Fibroblast of gingiva (primary cell): ENCODE measurements around the gene EDAR.

Experiments
- DNase-seq: peaks from one replicate; pipeline ENCODE4 v3.0.0-alpha.2; 2011; ENCODE audit warnings: low read depth

EDAR gene

DNA sequence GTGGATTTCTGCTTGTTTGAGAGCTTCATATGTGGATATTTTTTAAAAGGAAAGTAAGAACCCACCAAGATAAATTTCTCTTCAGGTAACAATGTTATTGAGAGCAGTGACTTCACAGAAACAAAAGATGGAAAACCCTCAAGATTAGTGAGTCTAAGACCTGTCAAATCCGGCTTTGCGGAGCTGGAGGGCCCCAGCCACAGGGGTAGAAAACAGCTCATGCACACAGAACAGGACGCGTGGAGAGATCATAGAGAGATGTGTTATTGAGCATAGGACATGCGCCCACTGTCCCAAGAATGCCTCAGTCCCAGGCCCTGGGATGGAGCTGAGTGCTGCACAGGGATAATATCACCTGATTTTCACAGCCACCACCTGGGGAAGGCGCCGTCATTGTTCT lies 21.3 kb downstream of the EDAR start:
- no peak for DNase-seq

DNA sequence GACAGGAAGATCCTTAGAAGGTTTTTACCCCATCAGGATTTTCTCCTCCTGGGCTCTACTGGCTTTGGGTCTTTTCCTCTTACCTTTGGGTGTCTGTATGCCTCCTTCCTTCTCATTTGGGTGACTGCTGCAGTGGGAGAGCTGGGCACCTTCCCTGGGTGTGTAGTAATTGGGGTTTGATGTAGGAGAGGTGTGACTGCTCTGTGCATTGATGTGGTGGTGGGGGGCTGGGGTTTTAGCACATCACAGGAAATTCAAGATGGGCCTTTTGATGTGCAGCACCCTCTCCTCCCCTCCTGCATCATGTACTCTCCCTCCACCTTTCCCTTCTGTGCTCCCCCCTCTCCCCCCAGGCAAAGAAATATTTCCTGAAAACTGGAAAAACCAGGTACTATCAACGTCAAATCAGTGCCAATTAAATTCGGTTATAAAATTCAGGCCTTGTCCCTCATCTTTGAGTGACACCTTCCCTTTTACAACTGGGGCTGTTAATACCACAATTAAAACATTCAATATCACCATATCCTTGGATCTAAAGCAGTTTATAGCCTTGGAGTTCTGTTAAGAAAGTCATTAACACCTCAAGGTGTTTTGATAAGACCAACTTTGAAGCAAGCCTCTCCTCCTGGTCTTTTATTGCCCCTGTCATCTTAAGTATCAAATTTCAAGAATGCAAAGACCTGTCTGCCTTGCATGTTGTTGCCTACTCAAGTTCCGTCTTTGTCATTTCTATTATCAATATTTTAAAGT lies 23.3 kb downstream of the EDAR start:
- DNase-seq = no peak

DNA sequence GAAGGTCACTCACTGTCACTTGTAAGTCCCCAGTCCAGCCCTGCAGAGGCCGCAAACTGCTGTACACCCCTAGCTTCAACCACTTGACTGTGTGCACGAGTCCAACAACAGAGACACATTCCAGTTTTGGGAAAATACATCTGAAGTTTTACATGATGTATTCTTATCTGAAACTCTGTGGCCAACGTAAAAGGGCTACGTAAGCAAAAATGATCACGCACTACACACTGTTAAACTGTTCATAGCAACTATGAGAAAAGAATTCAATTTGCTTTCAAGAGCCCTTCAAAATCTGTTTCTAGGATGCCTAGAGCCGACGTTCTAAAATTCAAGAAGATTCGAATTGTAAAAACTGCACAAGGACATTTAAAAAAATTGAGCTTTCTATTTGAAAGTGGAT lies 26.0 kb downstream of the EDAR start:
- no peak for DNase-seq

DNA sequence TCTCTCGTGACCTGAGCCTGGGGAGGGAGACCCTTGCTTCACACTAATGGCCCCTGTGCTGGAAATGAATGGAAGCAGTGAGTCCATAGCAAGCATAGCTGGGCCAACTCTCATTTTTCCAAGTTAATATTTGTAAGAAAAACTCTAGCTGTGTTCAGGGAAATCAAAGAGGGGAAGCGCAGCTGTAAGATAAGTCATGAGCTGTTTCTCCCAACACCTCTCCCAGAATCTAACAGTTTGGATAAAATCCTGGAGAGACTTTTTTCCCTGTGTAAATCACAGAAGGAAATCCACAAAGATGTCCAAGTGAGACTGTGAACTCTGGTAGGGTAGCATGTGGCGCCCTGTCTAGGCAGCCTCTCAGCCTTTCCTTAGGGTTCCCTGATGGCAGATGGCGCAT lies 27.2 kb downstream of the EDAR start:
- DNase-seq = no peak

DNA sequence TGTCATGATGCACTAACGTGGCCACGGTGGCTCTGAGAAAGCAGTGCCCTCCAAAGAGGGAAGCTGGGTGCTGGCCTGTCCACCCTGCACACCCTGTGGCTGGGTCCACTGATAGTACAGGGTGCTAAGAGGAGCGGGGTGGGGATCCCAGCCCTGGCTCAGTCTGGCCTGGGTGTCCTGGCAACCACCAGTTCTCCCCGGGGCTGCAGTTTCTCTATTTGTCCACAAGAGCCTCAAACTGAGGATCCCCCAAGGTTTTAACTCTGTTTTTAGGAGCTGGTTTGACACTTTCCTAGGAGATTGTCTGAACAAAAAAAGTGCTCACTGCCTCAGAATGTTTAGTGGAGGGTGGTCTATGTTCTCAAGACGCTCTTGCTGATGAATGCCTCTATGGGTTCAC lies 29.0 kb downstream of the EDAR start:
- DNase-seq = no peak

DNA sequence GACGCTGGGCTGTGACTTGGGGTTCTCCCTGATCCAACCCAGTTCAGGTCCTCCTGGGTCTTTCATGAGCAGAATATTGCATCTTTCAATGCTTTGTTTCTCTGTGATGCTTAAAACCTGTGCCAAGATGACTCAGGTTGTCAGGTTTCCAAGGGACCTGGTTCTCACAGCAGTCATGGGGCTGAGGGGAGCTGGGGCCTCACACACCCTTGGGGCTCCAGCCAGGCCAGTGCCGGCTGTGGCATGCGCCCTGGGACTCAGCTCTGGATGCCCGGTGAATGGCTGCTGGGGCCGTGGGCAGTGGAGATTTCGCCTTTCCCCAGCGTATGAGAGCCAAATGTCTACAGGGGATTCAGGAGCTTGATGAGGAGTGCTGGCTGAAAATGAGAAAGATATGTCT lies 29.6 kb downstream of the EDAR start:
- DNase-seq = no peak

DNA sequence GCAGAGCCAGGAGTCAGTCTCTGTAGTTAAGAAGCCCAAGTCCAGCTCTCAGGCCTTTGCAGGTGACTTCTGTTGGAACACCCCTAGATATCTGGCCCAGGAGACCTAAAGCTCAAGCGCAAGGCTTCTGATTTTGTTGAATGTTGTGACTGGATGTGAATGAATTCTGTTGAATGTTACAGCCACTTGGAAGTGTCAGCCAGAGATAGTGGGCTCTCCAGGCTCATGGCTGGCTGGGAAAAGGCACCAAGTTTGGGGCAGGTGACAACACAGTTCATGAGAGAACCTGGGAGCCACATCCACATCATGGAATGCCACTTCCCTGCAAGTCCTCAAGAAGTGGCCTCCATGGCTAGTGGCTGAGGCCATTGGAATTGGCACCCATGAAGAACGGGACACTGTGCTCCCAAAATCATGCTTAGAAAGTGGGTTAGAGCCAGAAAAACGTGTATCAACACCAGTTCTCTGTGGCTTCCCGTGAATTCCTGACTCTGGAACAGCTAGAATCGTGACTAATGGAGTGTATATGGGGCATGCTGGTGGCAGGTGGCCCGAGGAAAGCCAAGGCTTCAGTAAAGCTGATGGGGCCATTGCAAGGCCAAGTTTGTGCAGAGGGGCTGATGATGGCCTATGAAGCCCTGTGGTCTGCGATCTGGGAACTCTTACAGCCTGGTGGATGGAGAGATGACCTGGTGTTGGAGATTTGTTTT lies 30.2 kb downstream of the EDAR start:
- no peak for DNase-seq

DNA sequence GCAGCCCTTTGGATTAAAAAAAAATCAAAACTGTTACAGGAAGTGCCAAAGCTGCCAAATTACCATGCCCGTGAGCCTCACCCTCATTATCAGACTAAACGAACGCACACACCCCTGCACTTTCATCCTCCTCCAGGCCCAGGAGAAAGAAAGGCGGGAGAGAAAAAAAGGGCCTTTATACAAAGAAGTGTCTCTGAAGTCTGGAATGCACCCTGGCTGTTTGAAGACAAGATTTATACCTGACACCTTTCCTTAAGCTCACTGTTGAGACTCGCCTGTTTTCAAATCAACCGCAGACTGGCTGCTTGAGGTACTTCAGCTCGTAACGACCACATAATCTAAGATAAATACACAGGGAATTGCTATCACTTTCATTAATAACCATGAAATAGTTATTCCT lies 31.0 kb downstream of the EDAR start:
- no peak for DNase-seq

DNA sequence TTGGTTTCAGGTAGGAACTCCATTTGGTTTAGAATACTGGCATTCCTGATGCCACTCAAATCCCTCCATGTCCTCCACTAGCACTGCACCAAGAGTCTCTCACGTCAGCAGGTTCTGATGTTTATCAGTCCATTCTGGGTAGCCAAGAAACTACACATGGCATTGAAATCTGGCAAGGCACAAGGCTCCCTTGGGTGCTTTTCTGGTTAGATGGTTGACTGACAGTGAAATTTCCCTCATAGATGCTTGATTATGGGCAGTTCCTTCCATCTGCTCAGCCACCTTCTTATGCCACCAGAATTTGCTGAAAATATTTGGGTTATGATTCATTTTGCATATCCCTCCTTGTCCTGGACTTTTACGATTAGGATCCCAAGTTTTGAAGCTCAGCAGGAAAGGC lies 32.6 kb downstream of the EDAR start:
- no peak for DNase-seq

DNA sequence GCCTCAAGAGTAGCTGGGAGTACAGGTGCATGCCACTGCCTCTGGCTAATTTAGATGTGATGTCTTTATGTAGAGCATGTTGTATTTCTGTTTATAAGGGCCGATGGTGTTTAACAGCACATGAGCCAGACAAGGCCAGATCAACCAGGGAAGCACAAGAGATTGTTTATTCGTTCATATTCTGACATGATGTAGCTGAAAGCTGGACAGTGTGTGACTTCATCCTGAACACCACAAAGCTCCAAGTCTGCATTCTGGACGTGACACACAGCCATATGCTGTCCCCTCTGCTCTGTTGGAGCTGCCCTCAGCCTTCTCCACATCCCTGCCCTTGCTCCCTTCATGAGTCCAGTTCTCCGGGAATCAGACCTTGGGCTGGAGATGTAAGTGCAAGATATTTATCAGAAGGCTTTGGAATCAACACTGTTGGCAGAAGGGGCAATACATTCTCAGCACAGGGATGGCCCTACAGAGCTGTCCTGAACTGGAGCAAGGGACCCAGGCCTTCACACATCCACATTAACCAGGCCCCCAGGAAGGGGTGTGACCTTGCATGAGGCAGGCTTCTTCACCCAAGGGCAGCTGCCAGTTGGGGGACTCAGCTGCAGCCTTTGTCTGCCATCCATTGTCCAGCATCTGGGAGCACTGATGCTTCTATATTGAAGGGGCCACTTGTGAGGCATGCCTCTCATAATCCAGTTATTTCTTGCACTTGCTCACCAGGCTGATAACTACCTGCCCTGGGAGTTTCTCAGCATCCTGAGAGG lies 38.5 kb downstream of the EDAR start:
- no peak for DNase-seq

DNA sequence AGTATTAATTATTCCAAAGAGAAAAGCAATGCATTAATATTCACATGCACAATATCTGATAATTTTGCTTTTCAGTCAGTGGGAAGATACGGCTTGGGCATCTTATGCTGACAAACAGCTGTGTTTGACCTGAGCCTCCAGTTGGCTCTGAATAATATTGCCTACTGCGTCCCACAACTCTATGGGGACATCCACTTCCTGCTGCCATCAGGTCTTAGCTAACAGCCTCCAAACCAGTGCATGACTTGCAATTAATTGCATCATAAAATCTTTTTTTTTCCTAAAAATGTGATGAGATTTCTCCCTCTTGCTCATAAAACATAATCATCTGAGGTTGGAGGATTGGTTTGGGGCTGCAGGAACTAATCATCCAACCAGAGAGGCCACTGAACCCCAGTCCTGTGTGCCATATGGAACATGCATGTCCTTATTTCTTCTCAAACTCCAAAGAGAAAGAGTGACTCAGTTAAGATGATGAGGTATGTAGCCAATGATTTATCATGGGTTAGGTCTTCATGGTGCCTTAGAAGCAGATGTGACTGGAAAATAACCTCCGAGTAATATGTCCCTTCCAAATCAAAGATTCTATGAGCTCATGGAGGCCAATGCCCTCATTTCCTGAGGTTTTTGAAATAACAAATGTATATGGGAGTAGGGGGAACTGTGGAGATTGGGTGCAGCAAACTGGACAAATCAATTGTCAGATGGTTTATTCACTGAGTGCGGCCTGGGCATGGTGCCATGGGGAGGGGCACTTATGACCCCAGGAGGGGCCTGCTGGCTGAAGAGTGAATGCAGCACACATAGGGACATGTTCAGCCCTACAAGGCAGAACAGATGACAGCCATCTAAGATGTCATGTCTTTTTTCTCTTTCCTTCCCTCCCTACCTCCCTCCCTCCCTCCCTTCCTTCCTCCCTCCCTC lies 39.4 kb downstream of the EDAR start:
- no peak for DNase-seq

DNA sequence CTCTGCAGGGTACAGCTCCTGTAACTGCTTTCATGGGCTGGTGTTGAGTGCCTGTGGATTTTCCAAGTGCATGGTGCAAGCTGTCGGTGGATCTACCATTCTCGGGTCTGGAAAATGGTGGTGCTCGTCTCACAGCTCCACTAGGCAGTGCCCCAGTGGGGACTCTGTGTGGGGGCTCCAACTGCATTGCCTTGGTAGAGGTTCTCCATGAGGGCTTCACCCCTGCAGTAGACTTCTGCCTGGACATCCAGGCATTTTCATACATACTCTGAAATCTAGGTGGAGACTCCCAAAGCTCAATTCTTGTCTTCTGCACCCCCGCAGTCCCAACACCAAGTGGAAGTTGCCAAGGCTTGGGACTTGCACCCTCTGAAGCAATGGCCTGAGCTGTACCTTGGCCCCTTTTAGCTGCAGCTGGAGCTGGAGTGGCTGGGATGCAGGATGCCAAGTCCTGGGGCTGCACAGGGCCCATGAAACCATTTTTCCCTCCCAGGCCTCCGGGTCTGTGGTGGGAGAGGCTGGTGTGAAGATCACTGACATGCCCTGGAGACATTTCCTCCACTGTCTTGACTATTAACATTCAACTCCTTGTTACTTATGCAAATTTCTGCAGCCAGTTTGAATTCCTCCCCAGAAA lies 41.6 kb downstream of the EDAR start:
- no peak for DNase-seq

DNA sequence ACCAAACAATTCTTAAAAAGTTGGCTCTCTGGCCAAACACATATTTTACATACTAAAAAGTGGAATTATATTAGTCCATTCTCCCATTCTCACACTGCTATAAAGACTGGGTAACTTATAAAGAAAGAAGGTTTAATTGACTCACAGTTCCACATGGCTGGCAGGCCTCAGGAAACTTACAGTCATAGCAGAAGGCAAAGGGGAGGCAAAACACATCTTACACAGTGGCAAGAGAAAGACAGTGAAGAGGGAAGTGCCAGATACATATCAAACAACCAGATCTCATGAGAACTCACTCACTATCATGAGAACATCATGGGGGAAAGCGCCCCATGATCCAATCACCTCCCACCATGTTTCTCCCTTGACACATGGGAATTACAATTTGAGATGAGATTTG lies 42.6 kb downstream of the EDAR start:
- no peak for DNase-seq

DNA sequence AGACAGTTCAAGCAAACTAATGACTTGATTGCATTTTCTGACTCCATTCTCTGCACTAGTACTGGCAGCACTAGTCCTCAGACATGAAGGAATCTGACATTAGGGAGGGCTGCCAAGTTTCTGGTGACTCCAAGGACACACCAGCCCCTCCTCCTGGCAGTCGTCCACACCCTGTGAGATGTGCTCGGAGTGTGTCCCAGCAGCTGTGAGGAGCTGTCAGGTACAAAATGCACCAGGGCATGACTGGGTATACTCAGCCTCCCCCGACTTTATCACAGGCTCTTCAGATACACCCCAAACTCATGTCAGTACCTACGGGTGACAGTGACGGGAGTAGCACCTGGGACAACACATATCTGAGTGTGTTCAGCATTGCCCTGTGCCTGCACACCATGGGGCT lies 43.1 kb downstream of the EDAR start:
- DNase-seq = no peak

DNA sequence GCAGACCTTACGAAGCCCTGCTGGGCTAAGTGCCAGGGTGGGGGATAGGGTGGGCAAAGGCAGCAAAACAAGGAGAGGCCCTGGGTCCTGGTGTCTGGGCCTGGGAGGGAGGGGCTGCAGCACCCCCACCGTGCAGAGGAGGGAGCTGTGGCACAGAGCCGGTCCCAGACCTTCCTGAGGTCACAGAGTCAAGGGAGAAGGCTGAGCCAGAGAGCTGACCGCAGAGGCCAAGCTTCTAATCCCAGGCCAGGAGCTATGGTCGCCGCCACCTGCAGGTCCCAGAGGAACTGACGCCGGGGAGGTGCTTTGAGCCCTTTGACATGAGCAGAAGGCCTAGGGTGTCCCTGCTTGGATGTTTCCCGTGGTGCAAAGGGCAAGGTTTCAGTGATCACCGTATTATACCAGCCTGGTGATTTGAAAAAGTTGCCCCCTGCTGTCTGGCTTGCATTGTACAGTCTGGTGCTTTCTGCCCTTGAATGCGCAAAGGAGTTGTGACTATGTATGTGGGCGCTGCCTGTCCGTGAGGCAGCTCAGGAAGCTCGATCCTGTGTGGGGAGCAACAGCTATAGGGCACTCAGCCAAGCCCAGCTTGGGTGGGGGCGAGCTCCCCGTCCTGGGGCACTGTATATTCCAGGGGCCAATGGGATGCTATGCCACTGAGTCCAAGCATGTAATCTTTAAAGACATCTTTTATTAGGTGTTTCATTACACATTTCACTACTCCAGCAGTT lies 44.3 kb downstream of the EDAR start:
- DNase-seq = no peak

DNA sequence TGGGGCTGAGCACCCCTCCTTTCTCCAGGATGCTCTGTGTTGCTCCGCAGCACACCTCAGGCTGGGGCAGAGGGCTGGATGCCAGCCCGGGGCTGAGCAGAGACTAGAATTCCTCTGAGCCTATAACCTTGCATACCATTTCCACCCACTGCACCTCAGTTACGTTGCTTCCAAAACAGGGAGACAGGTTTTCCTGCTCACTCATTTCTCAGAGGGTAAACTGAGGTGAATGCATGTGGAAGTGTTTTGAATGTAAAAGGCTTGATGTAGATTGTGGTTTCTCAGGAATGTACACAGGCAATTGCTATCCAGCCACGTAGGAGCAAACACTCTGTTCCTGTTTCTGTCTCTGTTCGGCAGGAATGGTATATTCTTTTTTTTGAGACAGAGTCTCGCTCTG lies 45.3 kb downstream of the EDAR start:
- DNase-seq = no peak

DNA sequence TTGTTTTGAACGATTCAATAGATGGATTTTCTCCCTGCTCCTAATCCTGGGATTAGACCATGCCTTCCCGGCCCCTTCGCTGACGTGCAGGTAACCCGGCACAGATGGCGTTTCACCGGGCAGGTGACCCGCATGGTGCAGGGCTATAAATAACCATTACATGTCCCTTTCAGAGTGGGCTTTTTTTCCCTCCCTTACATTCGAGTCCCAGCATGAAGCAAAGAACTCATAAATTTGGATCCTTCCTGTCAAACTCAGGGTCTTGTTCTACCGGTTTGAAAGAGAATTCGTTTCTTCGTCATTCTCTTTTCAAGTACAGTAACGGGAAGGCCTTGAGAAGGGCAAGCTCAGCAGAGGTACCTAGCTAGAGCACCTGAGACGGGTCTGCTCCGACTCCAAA lies 46.1 kb downstream of the EDAR start:
- DNase-seq = no peak

DNA sequence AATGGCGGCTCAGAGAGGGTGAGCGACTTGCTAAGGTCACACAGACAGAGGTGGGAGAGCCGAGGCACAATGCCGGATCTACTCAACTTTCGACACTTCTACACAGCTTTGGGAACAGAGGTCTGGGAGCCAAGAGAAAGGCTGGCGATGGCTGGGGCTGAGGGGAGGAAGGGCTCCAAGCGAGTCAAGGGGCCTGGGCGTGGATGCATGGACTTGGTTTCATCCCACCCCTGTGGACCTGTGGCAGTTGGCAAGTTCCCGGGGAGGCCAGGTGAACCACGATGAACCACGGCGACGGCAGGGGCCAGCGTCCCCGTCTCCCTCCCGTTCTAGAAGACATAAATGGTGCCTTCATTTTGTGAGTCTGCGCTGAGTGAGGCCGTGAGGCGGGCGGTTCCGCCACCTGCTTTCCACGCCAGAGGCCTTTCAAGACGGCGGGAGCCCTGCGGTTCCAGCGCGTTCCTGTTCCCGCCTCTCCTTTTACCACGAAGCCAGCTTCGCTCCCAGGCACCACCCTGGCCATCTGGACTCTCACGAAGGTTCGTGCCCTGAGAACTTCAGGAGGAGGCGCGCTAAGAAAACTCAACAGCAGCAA lies 46.7 kb downstream of the EDAR start:
- DNase-seq = no peak

DNA sequence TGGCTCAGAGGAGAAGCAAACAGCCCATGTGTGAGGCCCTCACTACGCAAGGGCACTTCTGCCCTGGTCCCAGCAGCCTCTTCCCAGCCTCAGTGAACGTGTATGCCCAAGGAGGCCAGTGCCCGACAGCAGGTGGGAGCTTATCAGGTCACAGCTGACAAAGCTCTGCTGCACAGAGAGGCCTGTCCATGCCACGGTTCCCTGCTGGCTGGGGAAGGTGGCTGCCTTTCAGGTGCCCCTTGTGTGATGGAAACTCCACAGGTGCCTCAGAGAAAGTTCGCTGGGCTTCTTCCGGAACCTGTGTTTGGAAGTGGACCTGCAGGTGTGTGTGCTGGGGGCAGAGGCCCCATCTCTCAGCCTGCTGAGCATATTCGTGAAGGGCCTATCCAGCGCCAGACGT lies 47.3 kb downstream of the EDAR start:
- DNase-seq = no peak

DNA sequence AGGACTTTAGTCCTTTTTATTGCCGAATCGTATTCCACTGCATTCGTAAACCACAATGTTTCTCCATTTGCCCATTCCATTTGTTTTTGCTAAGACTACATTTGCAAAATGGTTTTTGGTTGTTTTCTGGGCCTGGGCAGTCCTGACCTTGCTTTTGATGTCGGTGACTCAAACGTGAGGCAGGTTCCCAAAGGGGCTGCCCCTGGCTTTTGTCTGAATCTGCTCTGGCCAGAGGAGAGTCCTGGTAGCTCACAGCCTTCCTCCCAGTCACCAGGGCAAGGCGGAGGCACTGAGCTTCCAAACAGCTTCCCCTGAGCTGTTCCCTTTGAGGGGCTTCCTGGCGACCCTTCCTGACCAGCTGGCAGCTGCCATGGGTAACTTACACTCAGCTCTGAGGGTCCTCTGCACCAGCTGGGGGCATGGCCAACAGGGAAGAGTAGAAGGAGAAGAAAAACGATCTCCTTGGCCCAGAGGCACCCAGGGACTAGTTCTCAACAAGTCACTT lies 47.8 kb downstream of the EDAR start:
- DNase-seq = no peak
